Endothelial cell (in vitro differentiated cells): ENCODE results near the gene UCHL1. TPM values are rescaled to one million over a fixed set of nuclear protein-coding genes. Genes with fewer than 3 reads are reported as not detected.

Experiments used
- DNase-seq: peaks from one replicate; pipeline ENCODE4 v3.0.0; 2021; ENCODE audit warnings: low spot score
- H3K27ac Mint-ChIP-seq: one replicate; pipeline ENCODE4 v1.8.0; 2021; ENCODE audit warnings: mixed read lengths, inconsistent platforms; ENCODE audit not compliant: unreplicated experiment
- H3K27me3 Mint-ChIP-seq: one replicate; pipeline ENCODE4 v1.8.0; 2021; ENCODE audit warnings: mild to moderate bottlenecking, moderate library complexity, mixed read lengths, inconsistent platforms; ENCODE audit not compliant: unreplicated experiment
- H3K36me3 Mint-ChIP-seq: one replicate; pipeline ENCODE4 v1.8.0; 2021; ENCODE audit warnings: mild to moderate bottlenecking, low read depth, mixed read lengths, inconsistent platforms; ENCODE audit not compliant: unreplicated experiment
- H3K4me1 Mint-ChIP-seq: one replicate; pipeline ENCODE4 v1.8.0; 2021; ENCODE audit warnings: mild to moderate bottlenecking, mixed read lengths, inconsistent platforms; ENCODE audit not compliant: unreplicated experiment
- H3K4me3 Mint-ChIP-seq: one replicate; pipeline ENCODE4 v1.8.0; 2021; ENCODE audit warnings: mild to moderate bottlenecking, mixed read lengths, inconsistent platforms; ENCODE audit not compliant: unreplicated experiment
- H3K9me3 Mint-ChIP-seq: one replicate; pipeline ENCODE4 v1.8.0; 2021; ENCODE audit warnings: mixed read lengths, inconsistent platforms; ENCODE audit not compliant: unreplicated experiment
- long read RNA-seq: library from polyadenylated mRNA; unstranded; transcript quantifications from one replicate; pipeline ENCODE4 v2.0.0, GENCODE V29; 2020; ENCODE audit not compliant: unreplicated experiment
- total RNA-seq: library from RNA; stranded (reverse); fragmentation: NEBNext Ultra II Directional; extraction: Animal tissue kit (Norgen Biotek cat#: 25700); gene quantifications from one replicate; pipeline ENCODE4 v1.2.1, GENCODE V29; 2021; ENCODE audit not compliant: unreplicated experiment
- TF ChIP-seq, protein P1 (sequence below): fragments of 200-600 bp; sonication (generic); IDR thresholded peaks from one replicate; pipeline ENCODE4 v1.5.0; 2021; ENCODE audit warnings: antibody characterized with exemption; ENCODE audit not compliant: unreplicated experiment

Gene UCHL1
- total RNA-seq, result 397 TPM
- long read RNA-seq, transcript UCHL1-209 (8 exons, 1,119 nt), result major isoform, 369 of 434 reads
- long read RNA-seq, transcript UCHL1-202 (8 exons, 1,578 nt), result minor isoform, 48 of 434 reads
- long read RNA-seq, partial matches to known transcripts, result 5 of 434 reads
- long read RNA-seq, other reads (novel, unspliced or antisense), result 11 of 434 reads

GRCh38 chr4:41256740-41257256 lies at the start of gene UCHL1:
TSS of gene UCHL1 (plus strand) at chr4:41256928. CDS start at chr4:41256977, 49 bp downstream.
- peak within 1 kb of the TSS; percentile 91 for H3K27ac Mint-ChIP-seq
- H3K9me3 Mint-ChIP-seq, result no peaks in the 10 kb centered on the region
- peak within 1 kb of the TSS; percentile 95 for H3K4me3 Mint-ChIP-seq
- peaks cover 20% of the 10 kb centered on the region for H3K4me1 Mint-ChIP-seq
- peaks cover 2% of the 10 kb centered on the region for H3K27me3 Mint-ChIP-seq
- DNase-seq, result peak; percentile 93
- H3K36me3 Mint-ChIP-seq, result peaks cover 23% of the 10 kb centered on the region
- TF ChIP-seq, protein P1, sequence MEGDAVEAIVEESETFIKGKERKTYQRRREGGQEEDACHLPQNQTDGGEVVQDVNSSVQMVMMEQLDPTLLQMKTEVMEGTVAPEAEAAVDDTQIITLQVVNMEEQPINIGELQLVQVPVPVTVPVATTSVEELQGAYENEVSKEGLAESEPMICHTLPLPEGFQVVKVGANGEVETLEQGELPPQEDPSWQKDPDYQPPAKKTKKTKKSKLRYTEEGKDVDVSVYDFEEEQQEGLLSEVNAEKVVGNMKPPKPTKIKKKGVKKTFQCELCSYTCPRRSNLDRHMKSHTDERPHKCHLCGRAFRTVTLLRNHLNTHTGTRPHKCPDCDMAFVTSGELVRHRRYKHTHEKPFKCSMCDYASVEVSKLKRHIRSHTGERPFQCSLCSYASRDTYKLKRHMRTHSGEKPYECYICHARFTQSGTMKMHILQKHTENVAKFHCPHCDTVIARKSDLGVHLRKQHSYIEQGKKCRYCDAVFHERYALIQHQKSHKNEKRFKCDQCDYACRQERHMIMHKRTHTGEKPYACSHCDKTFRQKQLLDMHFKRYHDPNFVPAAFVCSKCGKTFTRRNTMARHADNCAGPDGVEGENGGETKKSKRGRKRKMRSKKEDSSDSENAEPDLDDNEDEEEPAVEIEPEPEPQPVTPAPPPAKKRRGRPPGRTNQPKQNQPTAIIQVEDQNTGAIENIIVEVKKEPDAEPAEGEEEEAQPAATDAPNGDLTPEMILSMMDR, result no peak

DNA sequence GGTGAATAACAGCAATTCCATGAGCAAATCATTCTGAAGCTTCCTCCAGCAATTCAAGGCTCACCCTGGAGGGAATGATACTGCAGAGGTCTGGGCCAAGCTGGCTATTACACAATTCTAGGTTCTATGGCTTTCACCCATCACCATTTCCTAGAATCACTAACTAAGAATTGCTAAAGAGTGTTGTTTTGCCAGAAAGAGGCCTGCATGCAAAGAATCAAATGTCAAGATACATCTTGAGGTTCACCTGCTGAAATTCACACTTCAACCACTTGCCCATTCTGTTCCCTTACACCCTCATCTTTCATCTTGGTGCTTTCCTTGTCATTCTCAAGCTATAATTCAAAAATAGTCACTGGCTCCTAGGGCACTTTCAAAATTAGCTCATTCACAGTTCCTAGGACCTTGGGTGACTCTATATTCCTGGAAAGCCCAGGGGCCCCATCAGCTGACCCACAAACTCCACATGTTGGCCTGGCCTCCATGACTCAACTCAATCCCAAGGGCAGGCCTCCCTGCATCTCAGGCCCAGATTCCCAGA lies 49.4 kb upstream of the UCHL1 start:
- H3K36me3 Mint-ChIP-seq, result peaks cover 18% of the 10 kb centered on the region
- peaks cover 1% of the 10 kb centered on the region for H3K27me3 Mint-ChIP-seq
- no peaks in the 10 kb centered on the region for H3K9me3 Mint-ChIP-seq
- peaks cover 64% of the 10 kb centered on the region for H3K4me1 Mint-ChIP-seq
- no peak overlapping the region for H3K27ac Mint-ChIP-seq
- peak overlapping the region; percentile 9 for H3K4me3 Mint-ChIP-seq
- TF ChIP-seq, protein P1, result no peak
- DNase-seq, result no peak

DNA sequence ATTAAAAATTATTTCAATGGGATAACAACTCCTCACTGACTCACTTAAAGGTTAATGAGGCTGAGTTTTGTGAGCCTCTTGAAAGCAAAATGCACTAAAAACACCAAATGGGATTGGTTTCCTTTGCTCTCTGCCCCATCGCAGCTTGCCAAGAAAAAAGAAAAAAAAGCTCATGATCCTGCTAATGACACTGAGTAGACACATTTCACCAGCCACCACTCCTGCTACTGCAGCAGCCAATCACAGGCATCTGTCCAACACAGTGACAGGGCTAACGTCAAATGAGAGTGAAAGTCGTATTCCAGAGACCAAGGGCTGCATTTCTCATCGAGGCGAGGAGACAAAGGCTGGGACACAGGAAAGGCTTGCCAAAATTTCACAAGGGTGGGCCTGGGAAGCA lies 47.5 kb upstream of the UCHL1 start:
- H3K9me3 Mint-ChIP-seq, result no peaks in the 10 kb centered on the region
- no peak for DNase-seq
- H3K36me3 Mint-ChIP-seq, result peaks cover 13% of the 10 kb centered on the region
- peaks cover 57% of the 10 kb centered on the region for H3K4me1 Mint-ChIP-seq
- no peak overlapping the region for H3K27ac Mint-ChIP-seq
- TF ChIP-seq, protein P1, result no peak
- H3K27me3 Mint-ChIP-seq, result peaks cover 11% of the 10 kb centered on the region
- H3K4me3 Mint-ChIP-seq, result no peak overlapping the region

- Mint-ChIP-seq H3K36me3 (peaks cover 13% of the 10 kb centered on the region), H3K4me3 (no peak overlapping the region), H3K27ac (no peak overlapping the region), H3K4me1 (peaks cover 52% of the 10 kb centered on the region), H3K9me3 (no peaks in the 10 kb centered on the region), H3K27me3 (peaks cover 11% of the 10 kb centered on the region)
- TF ChIP-seq, protein P1, result no peak
- no peak for DNase-seq
Measured at GRCh38 chr4:41209901-41210300, 46.8 kb upstream of the UCHL1 start.

DNA sequence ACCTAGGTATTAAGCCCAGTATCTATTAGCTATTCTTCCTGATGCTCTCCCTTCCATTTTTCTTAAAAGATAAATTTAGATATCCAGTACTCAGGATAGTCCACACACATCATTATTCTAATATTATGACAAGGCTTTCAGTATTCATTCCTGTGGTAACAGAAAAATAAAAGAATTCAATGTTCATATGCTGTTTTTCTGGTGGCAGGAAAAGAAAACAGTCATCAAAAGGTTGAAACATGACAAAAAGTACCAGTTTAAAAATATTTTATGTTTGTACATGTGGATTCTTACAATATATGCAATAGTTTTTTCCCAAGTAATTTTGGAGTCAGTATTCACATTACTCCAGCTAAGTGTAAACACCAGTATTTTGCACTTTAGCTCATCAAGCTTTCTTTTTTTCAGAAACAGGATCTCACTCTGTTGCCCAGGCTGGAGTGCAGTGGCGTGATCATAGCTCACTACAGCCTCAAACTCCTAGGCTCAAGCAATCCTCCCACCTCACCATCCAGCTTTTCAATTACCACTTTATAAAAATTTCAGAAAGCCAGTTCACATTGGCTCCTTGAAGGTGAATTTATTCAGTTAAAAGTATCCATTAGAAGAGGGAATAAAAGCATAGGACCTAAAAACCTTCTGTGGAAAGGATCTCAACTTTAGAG lies 44.6 kb upstream of the UCHL1 start:
- H3K27me3 Mint-ChIP-seq, result peaks cover 15% of the 10 kb centered on the region
- no peak for DNase-seq
- H3K4me1 Mint-ChIP-seq, result peaks cover 49% of the 10 kb centered on the region
- H3K27ac Mint-ChIP-seq, result no peak overlapping the region
- H3K4me3 Mint-ChIP-seq, result peak overlapping the region; percentile 99
- TF ChIP-seq, protein P1, result no peak
- no peaks in the 10 kb centered on the region for H3K9me3 Mint-ChIP-seq
- H3K36me3 Mint-ChIP-seq, result peaks cover 17% of the 10 kb centered on the region
